GM21515 (cell line): ENCODE data around the gene COG7.
"Not testable (repeated sequence)": the region's sequence is repeated elsewhere in the genome, so short reads cannot be mapped to it uniquely, and the experiment has no call there.

Experiments used
- ATAC-seq: cut with Tn5 transposase; IDR thresholded peaks from one replicate; pipeline ENCODE4 v1.9.1; 2021; ENCODE audit not compliant: unreplicated experiment

Gene COG7

DNA sequence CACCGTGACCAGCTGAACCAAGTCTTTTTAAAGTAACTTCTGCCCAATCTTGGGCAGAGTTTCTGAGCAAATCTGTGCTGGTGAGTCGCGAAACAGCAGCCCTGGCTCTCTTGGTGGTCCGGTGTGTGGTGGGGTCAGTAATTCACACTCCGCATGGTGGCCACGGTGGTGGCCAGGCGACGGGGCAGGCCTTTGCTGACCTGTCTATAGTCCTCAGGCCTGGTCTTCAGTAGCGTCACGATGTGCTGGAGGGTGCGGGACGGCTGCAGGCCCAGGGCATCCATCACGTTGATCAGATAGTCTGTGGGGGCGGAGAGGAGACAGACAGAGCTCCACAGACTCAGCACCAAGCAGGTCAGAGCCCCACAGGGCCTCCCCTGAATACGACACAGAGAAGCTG, 64.2 kb downstream of the COG7 start:
- no peak for ATAC-seq

DNA sequence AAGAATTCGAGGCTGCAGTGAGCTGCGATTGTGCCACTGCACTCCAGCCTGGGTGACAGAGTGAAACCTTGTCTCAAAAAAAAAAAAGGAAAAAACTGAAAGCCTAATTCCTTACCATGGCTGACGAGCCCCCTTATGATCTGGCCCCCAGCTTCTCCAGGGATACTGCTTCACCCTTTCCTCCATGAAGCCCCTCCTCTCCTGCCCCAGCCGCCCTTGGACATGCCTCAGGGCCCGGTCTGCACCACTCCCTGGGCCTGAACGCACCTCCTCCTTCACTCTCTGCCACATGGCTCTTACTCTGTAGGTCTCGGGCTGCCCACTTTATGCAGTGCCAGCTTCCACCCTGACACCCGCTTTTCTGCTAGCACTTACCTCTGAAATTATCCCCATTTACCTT, 65.3 kb downstream of the COG7 start:
- ATAC-seq: no peak

DNA sequence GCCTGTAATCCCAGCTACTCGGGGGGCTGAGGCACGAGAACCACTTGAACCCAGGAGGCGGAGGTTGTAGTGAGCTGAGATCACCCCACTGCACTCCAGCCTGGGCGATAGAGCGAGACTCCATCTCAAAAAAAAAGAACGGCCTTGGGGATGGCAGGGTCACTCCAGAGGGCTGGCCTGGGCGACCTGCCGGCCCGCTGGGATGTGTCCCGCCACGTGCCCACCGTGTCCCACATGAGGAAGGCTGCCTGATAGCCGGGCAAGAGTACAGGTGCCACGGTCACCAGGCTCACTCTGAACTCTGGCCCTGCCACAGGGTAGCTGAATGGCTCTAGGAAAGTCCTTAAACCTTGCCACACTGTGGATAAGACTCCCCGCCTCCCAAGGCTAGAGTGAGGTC, 67.5 kb downstream of the COG7 start:
- ATAC-seq: no peak

DNA sequence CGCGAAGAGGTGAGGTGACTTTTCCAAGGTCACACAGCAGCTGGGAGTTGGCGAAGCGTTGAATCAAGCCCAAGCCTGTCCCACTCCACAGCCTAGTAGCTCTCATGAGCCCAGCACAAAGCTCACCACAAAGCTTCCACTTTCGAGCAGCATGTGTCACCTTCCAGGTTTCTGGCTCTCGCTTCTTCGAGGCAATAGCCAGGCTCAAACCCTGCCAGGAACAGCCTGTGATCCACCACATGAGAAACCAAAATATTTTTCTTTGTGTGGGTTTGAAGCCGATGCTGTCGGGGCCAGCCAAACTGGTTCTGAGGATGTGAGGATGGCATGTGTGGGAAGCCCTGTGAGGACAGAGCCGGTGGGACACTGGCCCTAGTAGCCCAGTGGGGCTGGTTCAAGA, 68.1 kb downstream of the COG7 start:
- no peak for ATAC-seq

DNA sequence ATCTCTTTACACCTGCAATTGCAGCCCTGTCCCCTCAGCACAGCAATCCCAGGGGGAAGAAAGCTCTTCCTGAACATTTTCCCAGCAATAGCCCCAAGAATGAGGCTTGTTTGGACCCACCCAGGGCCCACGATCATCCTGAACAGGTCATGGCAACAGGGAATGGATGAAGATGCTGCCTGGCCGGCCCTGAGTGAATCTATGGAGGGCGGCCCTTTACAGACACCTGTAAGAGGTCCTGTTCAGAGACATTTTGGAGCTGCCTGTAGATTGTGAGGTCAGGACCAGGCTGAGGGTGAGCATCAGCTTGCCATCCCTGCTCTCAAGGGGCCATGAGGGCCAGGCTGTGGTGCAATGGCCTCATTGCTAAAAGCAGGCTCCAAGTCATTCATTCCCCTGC, 69.1 kb downstream of the COG7 start:
- ATAC-seq: no peak

DNA sequence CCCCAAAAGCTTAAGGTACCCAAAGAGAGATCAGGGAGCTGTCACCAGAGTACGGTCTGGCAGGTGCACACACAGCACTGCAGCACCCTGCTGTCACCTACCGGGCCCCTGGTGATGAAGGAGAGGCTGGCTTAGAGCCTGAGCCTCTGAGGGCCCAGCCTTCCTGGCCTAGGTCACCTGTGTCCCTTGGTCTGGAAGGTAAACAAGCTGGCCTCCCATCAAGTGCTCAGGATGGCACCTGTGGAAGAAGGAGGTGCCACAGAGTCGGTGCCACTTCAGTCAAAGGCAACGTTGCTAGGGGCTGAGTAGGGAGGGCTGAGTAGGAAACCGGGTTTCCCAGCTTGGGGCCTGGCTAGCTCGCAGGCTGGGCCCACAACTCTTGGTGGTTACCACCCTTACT, 70.7 kb downstream of the COG7 start:
- ATAC-seq: no peak

DNA sequence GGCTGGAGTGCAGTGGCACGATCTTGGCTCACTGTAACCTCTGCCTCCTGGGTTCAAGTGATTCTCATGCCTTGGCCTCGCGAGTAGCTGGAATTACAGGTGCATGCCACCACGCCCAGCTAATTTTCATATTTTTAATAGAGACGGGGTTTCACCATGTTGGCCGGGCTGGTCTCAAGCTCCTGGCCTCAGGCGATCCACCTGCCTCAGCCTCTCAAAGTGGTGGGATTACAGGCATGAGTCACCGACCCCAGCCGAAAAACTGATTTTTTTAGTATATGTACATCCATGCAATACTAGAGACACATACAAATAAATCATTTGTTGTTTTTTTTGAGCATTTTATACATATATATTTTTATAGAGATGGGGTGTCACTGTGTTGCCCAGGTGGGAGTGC, 71.3 kb downstream of the COG7 start:
- not testable (repeated sequence) for ATAC-seq

DNA sequence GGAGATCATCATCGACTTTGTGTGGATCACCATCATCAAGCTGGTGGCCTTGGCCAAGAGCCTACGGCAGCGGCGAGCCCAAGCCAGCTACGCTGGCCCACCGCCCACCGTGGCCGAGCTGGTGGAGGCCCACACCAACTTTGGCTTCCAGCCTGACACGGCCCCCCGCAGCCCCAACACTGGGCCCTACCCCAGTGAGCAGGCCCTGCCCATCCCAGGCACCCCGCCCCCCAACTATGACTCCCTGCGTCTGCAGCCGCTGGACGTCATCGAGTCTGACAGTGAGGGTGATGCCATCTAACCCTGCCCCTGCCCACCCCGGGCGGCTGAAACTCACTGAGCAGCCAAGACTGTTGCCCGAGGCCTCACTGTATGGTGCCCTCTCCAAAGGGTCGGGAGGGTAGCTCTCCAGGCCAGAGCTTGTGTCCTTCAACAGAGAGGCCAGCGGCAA, 72.5 kb downstream of the COG7 start:
- no peak for ATAC-seq

DNA sequence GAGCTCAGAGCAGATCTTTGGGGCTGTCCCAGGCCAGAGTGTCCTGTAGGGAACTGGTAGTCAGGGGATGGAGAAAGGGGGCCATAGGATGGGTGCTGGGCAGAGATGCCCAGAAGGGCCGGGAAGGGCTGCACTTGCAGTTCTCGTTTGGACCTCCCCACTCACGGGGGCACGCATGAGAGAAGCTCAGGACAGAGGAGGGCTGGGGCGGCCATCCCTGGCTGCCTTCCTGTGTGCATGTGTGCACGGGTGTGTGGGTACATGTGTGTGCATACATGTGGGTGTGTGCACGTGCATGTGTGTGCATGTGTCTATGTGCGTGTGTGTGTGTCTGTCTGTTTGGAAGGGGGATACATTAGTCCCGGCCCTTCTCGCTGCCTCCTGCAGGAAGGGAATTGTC, 73.3 kb downstream of the COG7 start:
- ATAC-seq: no peak

DNA sequence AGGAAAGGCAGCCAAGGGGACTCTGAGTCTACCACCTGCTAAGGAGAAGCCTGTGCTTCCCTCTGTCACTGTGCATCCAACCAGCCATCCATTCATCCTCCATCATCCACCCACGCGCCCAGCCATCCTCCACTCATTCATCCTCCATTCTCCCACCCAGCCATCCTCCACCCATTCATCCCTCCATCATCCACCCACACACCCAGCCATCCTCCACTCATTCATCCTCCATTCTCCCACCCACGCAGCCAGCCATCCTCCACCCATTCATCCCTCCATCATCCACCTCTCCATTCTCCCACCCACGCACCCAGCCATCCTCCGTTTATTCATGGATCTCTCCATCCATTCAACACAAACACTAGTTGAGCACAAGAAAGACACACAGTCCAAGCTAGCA, 74.1 kb downstream of the COG7 start:
- no peak for ATAC-seq

DNA sequence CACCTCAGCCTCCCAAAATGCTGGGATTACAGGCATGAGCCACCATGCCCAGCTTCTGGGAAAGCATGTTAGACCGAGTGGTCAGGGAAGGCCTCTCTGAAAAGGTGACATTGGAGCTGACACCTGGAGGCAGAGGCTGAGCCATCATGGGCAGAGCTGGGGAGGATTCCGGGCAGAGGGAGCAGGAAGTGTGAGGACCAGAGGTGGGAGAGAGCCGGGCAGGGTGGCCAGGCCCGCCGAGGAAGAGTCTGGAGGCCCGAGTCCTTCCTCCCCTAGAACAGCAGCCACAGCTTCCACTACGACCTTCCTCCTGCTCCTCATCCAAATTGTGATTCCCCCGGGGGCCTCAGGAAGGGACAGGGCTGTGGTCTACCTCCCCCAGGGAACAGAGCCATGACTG, 74.7 kb downstream of the COG7 start:
- ATAC-seq: no peak

DNA sequence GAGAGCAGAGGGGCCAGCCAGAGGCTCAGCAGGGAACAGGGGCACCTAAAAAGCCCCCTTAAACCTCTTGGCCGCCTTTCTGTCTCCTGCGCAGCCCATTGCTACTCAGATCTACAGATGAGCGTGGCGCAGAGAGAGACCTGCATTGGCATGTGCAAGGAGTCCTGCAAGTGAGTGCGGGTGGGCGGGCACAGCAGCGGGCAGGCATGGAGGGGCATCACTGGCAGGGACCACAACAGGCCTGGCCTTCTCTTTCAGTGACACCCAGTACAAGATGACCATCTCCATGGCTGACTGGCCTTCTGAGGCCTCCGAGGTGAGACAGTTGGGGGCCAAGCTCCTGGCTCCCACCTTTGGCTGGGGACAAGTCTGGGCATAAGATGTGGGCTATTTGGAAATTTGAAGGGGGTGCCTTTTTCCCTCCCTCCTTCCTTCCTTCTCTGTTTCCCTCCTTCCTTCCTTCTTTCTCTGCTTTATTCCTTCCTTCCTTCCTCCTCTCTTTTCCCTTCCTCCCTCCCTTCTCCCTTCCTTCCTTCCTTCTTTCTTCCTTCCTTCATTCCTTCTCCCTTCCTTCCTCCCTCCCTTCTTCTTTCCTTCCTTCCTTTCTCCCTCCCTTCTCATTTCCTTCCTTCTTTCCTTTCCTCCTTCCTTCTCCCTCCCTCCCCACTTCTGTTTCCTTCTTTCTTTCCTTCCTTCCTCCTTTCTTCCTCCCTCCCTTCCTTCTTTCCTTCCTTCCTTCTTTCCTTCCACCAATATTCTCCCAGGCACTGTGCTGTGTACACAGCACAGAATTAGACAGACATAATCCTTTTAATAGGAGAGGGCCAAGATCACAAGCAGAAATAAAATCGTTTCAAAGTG, 75.7 kb downstream of the COG7 start:
- no peak for ATAC-seq

DNA sequence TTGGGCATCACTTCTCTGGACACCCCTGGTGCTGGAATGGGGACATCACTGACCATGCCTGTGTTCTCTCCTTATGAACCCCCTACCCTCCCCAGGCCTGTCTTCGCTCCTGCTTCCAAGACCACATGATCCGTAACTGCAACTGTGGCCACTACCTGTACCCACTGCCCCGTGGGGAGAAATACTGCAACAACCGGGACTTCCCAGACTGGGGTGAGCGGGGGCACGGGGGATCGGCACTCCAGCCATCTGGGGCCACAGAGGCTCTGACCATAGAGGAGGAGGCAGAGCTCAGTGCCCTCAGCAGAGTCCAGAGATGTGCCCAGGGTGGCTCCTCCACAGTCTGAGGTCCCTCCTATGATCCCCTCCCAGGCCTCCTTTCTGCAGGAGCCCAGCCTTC, 77.3 kb downstream of the COG7 start:
- ATAC-seq: no peak

DNA sequence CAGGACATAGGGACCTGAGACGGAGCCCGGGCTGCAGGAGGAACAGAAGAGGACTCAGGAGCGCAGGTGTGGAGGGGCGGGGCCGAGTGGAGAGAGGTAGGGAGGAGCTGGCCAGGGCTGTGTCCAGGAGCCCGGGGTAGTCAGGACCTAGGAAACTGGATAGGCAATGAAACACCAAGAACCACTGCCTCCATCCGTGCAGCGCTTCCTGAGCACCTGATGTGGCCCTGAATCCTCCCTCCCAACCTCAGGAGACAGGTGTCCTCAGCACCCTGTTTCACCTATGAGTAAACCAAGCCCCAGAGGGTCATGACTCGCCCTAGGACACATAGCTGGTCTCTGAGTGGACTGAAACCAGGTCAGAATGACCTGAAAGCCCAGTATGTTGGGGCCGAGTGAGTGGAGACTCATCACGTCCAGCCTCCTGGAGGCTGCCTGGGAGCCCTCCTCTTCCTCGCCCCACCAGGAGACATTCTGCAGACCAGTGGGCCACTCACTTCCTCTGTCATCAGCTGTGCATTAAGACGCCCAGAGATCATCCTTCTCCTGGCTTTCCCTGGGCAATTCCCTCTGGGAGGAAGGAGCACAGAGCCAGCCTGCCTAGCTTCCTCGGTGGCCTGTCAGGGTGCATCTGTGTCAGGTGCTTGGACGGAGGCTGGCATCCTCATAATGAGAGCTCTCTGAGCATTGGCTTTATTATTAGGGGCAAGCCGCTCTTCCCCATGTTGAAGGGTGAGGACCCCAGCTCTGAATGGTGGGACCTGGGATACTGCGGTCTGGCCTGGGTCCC, 78.1 kb downstream of the COG7 start:
- ATAC-seq: no peak

DNA sequence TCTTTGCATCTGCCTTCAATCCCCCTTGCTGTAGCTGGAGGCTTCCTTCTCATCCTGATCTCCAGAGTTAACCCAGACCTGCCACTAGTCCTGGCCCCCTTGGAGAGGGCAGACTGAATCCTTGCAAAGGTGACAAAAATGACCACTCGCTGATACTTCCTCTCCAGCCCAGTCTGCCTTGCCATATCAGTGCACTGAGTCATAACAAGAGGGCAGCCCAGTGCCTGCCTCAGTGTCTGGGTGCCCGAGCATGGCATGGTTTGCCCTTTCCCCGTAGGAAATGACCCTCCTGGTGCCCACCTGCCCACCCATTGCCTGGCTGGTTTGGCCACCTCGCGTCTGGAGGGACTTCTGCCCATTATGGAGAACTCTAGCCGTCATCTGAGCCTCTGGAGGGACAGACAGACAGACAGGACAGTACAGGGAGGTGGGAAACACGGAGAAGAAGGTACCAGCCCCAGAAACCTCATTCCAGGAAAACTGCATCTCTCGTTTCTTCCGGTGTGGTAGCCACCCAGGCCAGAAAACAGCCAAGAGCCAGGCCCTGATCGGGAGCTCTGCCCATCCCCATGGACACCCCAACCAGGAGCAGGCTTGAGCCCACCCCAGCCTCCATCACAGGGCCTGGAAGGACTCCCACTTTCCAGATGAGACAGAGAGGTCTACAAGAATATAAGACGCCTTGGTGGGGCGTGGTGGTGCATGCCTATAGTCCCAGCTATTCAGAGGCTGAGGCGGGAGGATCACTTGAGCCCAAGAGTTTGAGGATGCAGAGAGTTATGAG, 79.4 kb downstream of the COG7 start:
- no peak for ATAC-seq

DNA sequence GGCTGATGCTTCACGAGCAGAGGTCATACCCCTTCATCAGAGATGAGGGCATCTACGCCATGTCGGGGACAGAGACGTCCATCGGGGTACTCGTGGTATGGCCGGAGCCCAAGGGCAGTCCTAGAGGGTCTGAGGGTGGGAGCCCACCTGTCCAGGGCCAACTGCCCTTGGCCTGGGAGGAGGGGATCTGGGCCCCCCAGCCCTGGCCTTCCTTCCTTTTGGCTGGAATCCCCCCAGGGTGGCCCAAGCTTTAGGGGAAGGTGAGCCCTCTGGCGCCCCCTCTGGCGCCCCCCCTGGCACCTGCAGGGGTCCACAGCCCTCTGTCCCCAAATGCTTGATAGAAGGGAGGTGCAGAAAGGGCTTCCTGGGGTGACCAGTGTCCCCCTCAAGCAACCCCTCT, 81.6 kb downstream of the COG7 start:
- no peak for ATAC-seq

DNA sequence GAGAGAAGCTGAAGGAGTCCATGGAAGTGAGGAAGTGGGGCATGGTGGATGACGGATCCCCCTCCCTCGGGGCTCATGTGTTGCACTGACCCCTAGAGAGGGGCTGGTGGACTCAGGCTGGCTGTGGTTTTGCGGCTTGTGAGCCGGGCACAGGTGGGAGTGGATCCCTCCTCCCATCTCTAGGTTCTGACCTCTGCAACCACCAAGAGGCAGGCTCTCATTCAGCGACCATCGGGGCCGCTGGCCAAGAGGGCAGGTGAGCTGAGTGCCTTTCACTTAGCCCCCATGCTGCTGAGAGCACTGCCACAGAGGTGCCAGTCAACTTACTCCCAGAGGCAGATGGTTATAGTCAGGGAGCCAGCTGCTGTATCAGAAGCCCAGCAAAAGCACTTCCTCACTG, 83.6 kb downstream of the COG7 start:
- ATAC-seq: no peak

DNA sequence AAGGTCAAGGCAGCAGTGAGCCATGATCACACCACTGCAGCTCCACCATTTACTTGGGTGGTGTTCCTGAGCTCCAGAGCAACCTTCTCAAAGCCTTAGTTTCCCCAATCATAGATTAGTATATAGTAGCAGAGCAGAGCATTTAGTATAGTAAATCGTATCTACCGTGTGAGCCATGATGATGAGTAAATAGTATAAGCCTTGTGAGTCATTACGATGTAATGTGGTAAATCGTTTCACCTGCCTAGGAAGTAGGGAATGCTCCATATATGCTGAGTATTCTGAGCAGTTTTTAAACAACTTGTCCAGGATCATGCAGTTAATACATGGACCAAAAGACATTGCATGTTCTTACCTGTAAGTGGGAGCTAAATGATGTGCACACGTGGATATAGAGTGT, 84.5 kb downstream of the COG7 start:
- ATAC-seq: no peak

DNA sequence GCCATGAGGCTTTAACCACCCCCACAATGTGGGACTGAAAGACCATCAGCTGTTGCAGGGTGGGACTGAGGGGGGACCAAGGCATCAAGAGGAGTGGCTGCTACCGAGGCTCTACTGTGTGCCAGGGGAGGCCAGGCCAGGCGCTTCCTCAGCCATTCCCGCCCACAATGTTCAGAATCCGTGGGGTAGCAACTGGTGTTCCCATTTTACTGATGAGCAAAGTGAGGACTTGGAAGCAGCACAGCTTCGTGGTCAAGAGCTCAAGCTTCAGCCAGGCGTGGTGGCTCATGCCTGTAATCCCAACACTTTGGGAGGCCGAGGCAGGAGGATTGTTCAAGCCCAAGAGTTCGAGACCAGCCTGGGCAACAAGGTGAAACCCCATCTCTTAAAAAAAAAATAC, 85.0 kb downstream of the COG7 start:
- no peak for ATAC-seq

DNA sequence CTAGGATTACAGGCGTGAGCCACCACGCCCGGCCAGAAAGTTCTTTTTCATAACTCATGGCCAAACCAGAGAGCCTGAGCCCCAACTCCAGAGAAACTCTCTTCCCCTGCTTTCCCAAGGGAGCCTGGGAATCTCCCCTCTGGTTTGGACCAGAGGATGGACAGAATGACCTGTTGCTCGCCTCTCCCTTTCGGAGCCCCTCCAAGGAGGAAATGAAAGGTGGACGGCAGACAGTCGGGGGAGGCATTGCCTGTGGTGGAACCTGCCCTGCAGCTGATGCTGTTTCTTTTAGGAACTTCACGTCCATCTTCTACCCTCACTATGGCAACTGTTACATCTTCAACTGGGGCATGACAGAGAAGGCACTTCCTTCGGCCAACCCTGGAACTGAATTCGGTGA, 85.4 kb downstream of the COG7 start:
- no peak for ATAC-seq

DNA sequence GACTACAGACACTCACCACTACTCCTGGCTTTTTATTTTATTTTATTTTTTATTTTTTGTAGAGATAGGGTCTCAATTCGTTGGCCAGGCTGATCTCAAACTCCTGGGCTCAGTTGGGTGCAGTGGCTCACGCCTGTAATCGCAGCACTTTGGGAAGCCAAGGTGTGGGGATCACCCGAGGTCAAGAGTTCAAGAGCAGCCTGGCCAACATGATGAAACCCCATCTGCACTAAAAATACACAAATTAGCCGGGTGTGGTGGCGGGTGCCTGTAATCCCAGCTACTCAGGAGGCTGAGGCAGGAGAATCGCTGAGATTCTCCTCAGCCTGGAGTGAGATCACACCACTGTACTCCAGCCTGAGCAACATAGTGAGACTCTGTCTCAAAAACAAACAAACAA, 86.6 kb downstream of the COG7 start:
- not testable (repeated sequence) for ATAC-seq
